Prostate gland (tissue), 2 donors: ENCODE results near the gene HMGB3. TPM values are rescaled to one million over a fixed set of nuclear protein-coding genes. Genes with fewer than 3 reads are reported as not detected.
"Not testable (repeated sequence)": the region's sequence is repeated elsewhere in the genome, so short reads cannot be mapped to it uniquely, and the experiment has no call there.

ENCODE experiments used
- DNase-seq: peaks from one replicate; pipeline ENCODE4 v3.0.0-alpha.2; 2019; ENCODE audit warnings: low spot score
- H3K27ac ChIP-seq, 2 donors: fragments of 200-600 bp; sonication (generic); 2 replicates each; pipeline ENCODE4 v1.5.1; 2017 to 2019
- H3K27me3 ChIP-seq: fragments of 200-600 bp; sonication (generic); replicated peaks from 2 replicates; pipeline ENCODE4 v1.5.1; 2019; ENCODE audit not compliant: insufficient read depth
- H3K36me3 ChIP-seq, 2 donors: fragments of 200-600 bp; sonication (generic); 1 replicate in 1 of 2; 2 replicates in 1 of 2; pipeline versions ENCODE4 v1.5.1 to v1.8.1; 2017 to 2019
- H3K4me1 ChIP-seq: fragments of 200-600 bp; sonication (generic); replicated peaks from 2 replicates; pipeline ENCODE4 v1.5.1; 2019
- H3K4me3 ChIP-seq, 2 donors: fragments of 200-600 bp; sonication (generic); 2 replicates each; pipeline ENCODE4 v1.5.1; 2017 to 2019
- H3K9me3 ChIP-seq: fragments of 200-600 bp; sonication (generic); 2 replicates; pipeline ENCODE4 v1.5.1; 2017
- POLR2A ChIP-seq: fragments of 450-650 bp; IDR thresholded peaks from one replicate; pipeline ENCODE4 v1.6.1; 2016; ENCODE audit warnings: antibody characterized with exemption, mild to moderate bottlenecking
- POLR2AphosphoS5 ChIP-seq: sonication (generic); formaldehyde crosslinking; IDR thresholded peaks from one replicate; pipeline ENCODE4 v1.6.1; 2017; ENCODE audit warnings: antibody characterized with exemption
- WGBS: methylation state at CpG from one replicate; pipeline ENCODE4 v1.1.5; 2018; 5-methylcytosine and 5-hydroxymethylcytosine counted together
- intact Hi-C: fragments of 100-400 bp; cut with DNase I; formaldehyde crosslinking; loops from one replicate; pipeline ENCODE4 v1.14.2; 2022
- total RNA-seq, 2 donors: library from RNA; depleted of rRNA; stranded (reverse); fragments of >200 nt; gene quantifications; one replicate each; pipeline ENCODE4 v1.1.0, GENCODE V29; 2016
- TF ChIP-seq, protein P1 (sequence below), 4 experiments: fragments of 200-600 bp in 2 of 4; fragments of 450-650 bp in 2 of 4; sonication (generic) in 2 of 4; IDR thresholded peaks; 1 replicate in 3 of 4; 2 replicates in 1 of 4; pipeline ENCODE4 v1.5.1; 2016 to 2019; ENCODE audit warnings: antibody characterized with exemption in 4 of 4, mild to moderate bottlenecking in 2 of 4, moderate library complexity in 2 of 4

The HMGB3 gene
- total RNA-seq, 2 donors from 2014 or later, result 7.5 to 11.8 TPM

DNA sequence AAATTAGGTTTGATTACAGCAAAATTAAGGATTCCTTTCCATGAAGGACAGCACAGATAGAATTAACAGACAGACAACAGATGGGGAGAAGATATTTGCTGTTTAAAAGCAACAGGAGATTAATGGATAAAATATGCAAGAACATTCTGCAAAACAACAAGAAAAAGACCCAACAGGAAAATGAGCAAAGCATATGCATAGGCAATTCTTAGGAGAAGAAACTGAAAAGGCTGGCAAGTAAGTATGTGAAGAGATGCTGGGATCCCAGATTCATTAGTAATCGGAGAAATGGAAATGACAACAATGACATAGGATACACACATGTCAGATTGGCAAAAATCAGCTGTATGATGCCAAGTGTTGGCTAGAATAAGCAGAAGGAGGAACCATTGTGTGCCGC, 27.5 kb upstream of the HMGB3 start:
- no peak for DNase-seq
- Histone ChIP-seq H3K36me3 (no peaks in the 10 kb centered on the region), H3K4me1 (no peaks in the 10 kb centered on the region), H3K27me3 (no peaks in the 10 kb centered on the region), H3K27ac (no peak overlapping the region), H3K4me3 (no peak overlapping the region), H3K9me3 (no peaks in the 10 kb centered on the region)
- WGBS, result 97% methylated on average over 2 of the region's 2 CpGs
- TF ChIP-seq, protein P1, sequence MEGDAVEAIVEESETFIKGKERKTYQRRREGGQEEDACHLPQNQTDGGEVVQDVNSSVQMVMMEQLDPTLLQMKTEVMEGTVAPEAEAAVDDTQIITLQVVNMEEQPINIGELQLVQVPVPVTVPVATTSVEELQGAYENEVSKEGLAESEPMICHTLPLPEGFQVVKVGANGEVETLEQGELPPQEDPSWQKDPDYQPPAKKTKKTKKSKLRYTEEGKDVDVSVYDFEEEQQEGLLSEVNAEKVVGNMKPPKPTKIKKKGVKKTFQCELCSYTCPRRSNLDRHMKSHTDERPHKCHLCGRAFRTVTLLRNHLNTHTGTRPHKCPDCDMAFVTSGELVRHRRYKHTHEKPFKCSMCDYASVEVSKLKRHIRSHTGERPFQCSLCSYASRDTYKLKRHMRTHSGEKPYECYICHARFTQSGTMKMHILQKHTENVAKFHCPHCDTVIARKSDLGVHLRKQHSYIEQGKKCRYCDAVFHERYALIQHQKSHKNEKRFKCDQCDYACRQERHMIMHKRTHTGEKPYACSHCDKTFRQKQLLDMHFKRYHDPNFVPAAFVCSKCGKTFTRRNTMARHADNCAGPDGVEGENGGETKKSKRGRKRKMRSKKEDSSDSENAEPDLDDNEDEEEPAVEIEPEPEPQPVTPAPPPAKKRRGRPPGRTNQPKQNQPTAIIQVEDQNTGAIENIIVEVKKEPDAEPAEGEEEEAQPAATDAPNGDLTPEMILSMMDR (IDR thresholded peaks at IDR 0.05), result no peak
- TF ChIP-seq POLR2A, result no peak
- TF ChIP-seq POLR2AphosphoS5, result no peak
- intact Hi-C loops, result no loop called here

DNA sequence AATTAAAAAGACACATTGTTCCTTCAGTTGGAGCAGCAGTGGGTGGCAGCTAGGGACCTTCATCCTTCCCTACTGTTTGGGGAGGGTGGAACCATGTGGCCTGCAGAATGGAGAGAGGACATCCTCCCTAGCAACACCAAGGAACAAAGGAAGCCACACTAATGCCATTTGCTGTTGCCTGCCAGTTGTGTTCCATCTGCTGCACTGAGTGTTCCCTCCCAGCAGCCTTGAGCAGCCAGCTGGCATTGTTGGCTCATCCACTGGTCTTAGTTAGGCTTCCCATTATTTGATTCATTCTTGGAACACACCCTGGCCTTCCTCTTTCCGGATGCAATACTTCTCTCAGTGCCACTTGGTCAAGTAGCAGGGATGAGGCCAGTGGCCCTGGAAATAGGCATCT, 25.0 kb upstream of the HMGB3 start:
- intact Hi-C loops, result no loop called here
- H3K4me1 ChIP-seq, result no peaks in the 10 kb centered on the region
- WGBS, result 33% methylated on average over 1 of the region's 1 CpG
- H3K27ac ChIP-seq, result no peak overlapping the region
- H3K9me3 ChIP-seq, result no peaks in the 10 kb centered on the region
- TF ChIP-seq, protein P1 (IDR thresholded peaks at IDR 0.05), result no peak
- no peak for TF ChIP-seq POLR2A
- no peak for TF ChIP-seq POLR2AphosphoS5
- DNase-seq, result no peak
- no peak overlapping the region for H3K4me3 ChIP-seq
- H3K36me3 ChIP-seq, result no peaks in the 10 kb centered on the region
- H3K27me3 ChIP-seq, result no peaks in the 10 kb centered on the region

DNA sequence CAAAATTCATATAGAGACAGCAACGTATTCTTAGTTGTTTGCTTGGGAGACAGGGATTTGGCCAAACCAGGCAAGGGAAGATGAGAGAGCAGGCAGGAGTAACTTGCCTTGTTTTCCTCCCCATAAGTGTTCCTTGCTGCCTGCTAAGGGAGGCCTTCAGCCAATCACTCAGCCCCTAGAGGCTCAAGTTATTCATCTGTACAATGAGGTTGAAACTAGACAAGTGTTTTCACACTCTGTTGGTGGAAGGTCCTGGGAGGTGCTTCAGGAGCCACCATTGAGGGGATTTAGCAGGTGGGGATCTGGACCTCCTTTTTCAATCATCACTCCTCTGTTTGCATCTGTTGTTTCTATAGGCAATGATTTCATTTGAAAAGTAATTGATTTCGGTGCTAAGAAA, 23.6 kb upstream of the HMGB3 start:
- intact Hi-C loops, result no loop called here
- Histone ChIP-seq H3K4me3 (no peak overlapping the region), H3K27me3 (no peaks in the 10 kb centered on the region), H3K27ac (no peak overlapping the region), H3K9me3 (no peaks in the 10 kb centered on the region), H3K36me3 (no peaks in the 10 kb centered on the region), H3K4me1 (no peaks in the 10 kb centered on the region)
- no peak for DNase-seq
- WGBS, result 80% methylated on average over 2 of the region's 2 CpGs
- TF ChIP-seq POLR2AphosphoS5 (no peak), POLR2A (no peak)
- TF ChIP-seq, protein P1 (IDR thresholded peaks at IDR 0.05), result no peak

DNA sequence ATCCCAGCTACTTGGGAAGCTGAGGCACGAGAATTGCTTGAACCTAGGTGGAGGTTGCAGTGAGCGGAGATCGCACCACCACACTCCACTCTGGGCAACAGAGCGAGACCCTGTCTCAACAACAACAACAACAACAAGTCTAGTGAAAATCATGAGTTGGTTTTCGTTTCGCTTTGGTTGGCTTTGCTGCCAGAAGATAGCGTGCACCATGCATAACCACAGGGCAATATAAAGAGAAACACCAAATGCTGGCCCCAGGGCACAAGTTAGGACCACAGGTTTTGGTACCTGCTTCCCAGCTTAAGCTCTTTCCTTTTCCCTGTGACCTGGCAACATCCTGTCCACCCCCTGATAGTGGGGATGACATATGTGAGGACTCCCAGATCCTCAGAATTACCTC, 21.5 kb upstream of the HMGB3 start:
- no peak for DNase-seq
- H3K36me3 ChIP-seq, result no peaks in the 10 kb centered on the region
- no peak overlapping the region for H3K4me3 ChIP-seq
- H3K9me3 ChIP-seq, result no peaks in the 10 kb centered on the region
- no peak overlapping the region for H3K27ac ChIP-seq
- H3K27me3 ChIP-seq, result no peaks in the 10 kb centered on the region
- intact Hi-C loops, result no loop called here
- no peaks in the 10 kb centered on the region for H3K4me1 ChIP-seq
- TF ChIP-seq, protein P1 (IDR thresholded peaks at IDR 0.05), result no peak
- TF ChIP-seq POLR2A (no peak), POLR2AphosphoS5 (no peak)
- 96% methylated on average over 6 of the region's 7 CpGs for WGBS

DNA sequence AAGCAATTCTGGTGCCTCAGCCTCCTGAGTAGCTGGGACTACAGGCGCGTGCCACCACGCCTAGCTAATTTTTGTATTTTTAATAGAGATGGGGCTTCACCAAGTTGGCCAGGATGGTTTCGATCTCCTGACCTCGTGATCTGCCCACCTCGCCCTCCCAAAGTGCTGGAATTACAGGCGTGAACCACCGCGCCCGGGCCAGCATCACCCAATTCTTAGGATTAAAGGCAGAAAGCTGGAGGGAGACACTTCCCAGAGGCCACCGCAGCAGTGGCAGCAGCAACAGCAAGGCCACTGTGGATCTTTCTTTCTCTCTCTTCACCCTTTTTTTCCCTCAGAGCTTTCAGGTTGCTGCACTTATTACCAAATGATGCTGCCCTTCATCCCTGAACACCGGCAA, 18.7 kb upstream of the HMGB3 start:
- H3K27me3 ChIP-seq, H3K36me3 ChIP-seq, DNase-seq, intact Hi-C loops, H3K9me3 ChIP-seq, H3K4me3 ChIP-seq, H3K27ac ChIP-seq, H3K4me1 ChIP-seq: not testable (repeated sequence)
- over 99% methylated on average over 12 of the region's 12 CpGs for WGBS
